ENCODE data around the gene PTPRN2.

- TF ChIP-seq CTCF (conservative IDR thresholded peaks at IDR 0.05) (no peak), EZH2 (IDR thresholded peaks at IDR 0.05; ENCODE audit: low read depth) (no peak)
Measured at GRCh38 chr7:158470336-158470735, 117.3 kb downstream of the PTPRN2 start.

Data from PC-9 (cell line).